Neural progenitor cell (in vitro differentiated cells): ENCODE data around the gene ALMS1.
"Not testable (repeated sequence)": the region's sequence is repeated elsewhere in the genome, so short reads cannot be mapped to it uniquely, and the experiment has no call there.

Source experiments
- EZH2 ChIP-seq: fragments of 200-600 bp; sonication (generic); IDR thresholded peaks from 2 replicates; pipeline ENCODE4 v1.6.1; 2017; ENCODE audit warnings: antibody characterized with exemption, mild to moderate bottlenecking, moderate library complexity
- TF ChIP-seq, protein P1 (sequence below): fragments of 200-600 bp; sonication (generic); IDR thresholded peaks from 2 replicates; pipeline ENCODE4 v1.5.1; 2017; ENCODE audit warnings: antibody characterized with exemption, mild to moderate bottlenecking

- TF ChIP-seq, protein P1, sequence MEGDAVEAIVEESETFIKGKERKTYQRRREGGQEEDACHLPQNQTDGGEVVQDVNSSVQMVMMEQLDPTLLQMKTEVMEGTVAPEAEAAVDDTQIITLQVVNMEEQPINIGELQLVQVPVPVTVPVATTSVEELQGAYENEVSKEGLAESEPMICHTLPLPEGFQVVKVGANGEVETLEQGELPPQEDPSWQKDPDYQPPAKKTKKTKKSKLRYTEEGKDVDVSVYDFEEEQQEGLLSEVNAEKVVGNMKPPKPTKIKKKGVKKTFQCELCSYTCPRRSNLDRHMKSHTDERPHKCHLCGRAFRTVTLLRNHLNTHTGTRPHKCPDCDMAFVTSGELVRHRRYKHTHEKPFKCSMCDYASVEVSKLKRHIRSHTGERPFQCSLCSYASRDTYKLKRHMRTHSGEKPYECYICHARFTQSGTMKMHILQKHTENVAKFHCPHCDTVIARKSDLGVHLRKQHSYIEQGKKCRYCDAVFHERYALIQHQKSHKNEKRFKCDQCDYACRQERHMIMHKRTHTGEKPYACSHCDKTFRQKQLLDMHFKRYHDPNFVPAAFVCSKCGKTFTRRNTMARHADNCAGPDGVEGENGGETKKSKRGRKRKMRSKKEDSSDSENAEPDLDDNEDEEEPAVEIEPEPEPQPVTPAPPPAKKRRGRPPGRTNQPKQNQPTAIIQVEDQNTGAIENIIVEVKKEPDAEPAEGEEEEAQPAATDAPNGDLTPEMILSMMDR: peak; percentile 44
- not testable (repeated sequence) for TF ChIP-seq EZH2
Observed at GRCh38 chr2:73624625-73625024, 239.0 kb downstream of the ALMS1 start.
